Stomach (tissue), 9 donors: ENCODE data around the gene SLC25A33. TPM values are rescaled to one million over a fixed set of nuclear protein-coding genes. Genes with fewer than 3 reads are reported as not detected.
"Not testable (repeated sequence)": the region's sequence is repeated elsewhere in the genome, so short reads cannot be mapped to it uniquely, and the experiment has no call there.

Experiments used
- DNase-seq, 2 donors: peaks; one replicate each; pipeline versions ENCODE4 v3.0.0 to v3.0.0-alpha.2; 2013 to 2019
- H3K27ac ChIP-seq, 5 donors: fragments of 200-600 bp in 4 of 5; sonication (generic) in 4 of 5; one replicate each; pipeline ENCODE4 v1.5.1; 2013 to 2019; ENCODE audit warnings: mild to moderate bottlenecking in 1 of 5, moderate library complexity in 1 of 5
- H3K27me3 ChIP-seq, 3 donors: fragments of 200-600 bp; sonication (generic); one replicate each; pipeline ENCODE4 v1.5.1; 2017 to 2019; ENCODE audit warnings: mixed run types in 1 of 3
- H3K36me3 ChIP-seq, 4 donors: fragments of 200-600 bp; sonication (generic); 1 replicate in 3 of 4; 2 replicates in 1 of 4; pipeline ENCODE4 v1.5.1; 2016 to 2019
- H3K4me1 ChIP-seq, 4 donors: fragments of 200-600 bp; sonication (generic); one replicate each; pipeline ENCODE4 v1.5.1; 2016 to 2019
- H3K4me3 ChIP-seq, 4 donors: fragments of 200-600 bp; sonication (generic) in 3 of 4; one replicate each; pipeline ENCODE4 v1.5.1; 2016 to 2019; ENCODE audit warnings: mild to moderate bottlenecking in 1 of 4
- H3K9me3 ChIP-seq, 4 donors: fragments of 200-600 bp; sonication (generic); one replicate each; pipeline ENCODE4 v1.5.1; 2016 to 2019
- EP300 ChIP-seq: sonication (generic); formaldehyde crosslinking; IDR thresholded peaks from one replicate; pipeline ENCODE4 v1.6.1; 2017; ENCODE audit warnings: antibody characterized with exemption
- POLR2A ChIP-seq, 4 donors: fragments of 450-650 bp; IDR thresholded peaks; one replicate each; pipeline ENCODE4 v1.6.1; 2016; ENCODE audit warnings: antibody characterized with exemption in 4 of 4, control low read depth in 2 of 4, mild to moderate bottlenecking in 1 of 4, moderate library complexity in 1 of 4
- POLR2AphosphoS5 ChIP-seq, 3 donors: sonication (generic); formaldehyde crosslinking; IDR thresholded peaks; one replicate each; pipeline ENCODE4 v1.6.1; 2016; ENCODE audit warnings: antibody characterized with exemption in 3 of 3
- WGBS, 5 donors: extraction: QIAGEN DNeasy Blood & Tissue Kit in 3 of 5; methylation state at CpG; one replicate each; pipeline versions ENCODE4 v1.1.5 to v1.1.7; 2013 to 2018; 5-methylcytosine and 5-hydroxymethylcytosine counted together
- intact Hi-C: fragments of 100-400 bp; cut with DNase I; formaldehyde crosslinking; loops from one replicate; pipeline ENCODE4 v1.15.1; 2023; ENCODE audit warnings: low total_unique reads
- polyA plus RNA-seq, 3 donors: library from polyadenylated mRNA; stranded (reverse); fragments of 200-250 nt; gene quantifications; one replicate each; pipeline ENCODE4 v1.2.3, GENCODE V29; 2013
- total RNA-seq, 5 donors: library from RNA; depleted of rRNA; stranded (reverse); fragments of >200 nt; gene quantifications; one replicate each; pipeline versions ENCODE4 v1.1.0 to v1.2.3, GENCODE V29; 2014 to 2016
- TF ChIP-seq, protein P1 (sequence below), 7 experiments: fragments of 450-650 bp in 4 of 7; fragments of 200-600 bp in 3 of 7; sonication (generic) in 3 of 7; IDR thresholded peaks; one replicate each; pipeline ENCODE4 v1.5.1; 2016 to 2019; ENCODE audit warnings: antibody characterized with exemption in 7 of 7, control low read depth in 2 of 7, mild to moderate bottlenecking in 1 of 7
- donor health status: healthy with polysubstance abuse.
- donor health status: Bipolar disorder and iron deficiency.
- donor health status: healthy.

The SLC25A33 gene
- total and polyA plus RNA-seq, 8 donors: 0.58 to 15.2 (median 5.2) TPM

DNA sequence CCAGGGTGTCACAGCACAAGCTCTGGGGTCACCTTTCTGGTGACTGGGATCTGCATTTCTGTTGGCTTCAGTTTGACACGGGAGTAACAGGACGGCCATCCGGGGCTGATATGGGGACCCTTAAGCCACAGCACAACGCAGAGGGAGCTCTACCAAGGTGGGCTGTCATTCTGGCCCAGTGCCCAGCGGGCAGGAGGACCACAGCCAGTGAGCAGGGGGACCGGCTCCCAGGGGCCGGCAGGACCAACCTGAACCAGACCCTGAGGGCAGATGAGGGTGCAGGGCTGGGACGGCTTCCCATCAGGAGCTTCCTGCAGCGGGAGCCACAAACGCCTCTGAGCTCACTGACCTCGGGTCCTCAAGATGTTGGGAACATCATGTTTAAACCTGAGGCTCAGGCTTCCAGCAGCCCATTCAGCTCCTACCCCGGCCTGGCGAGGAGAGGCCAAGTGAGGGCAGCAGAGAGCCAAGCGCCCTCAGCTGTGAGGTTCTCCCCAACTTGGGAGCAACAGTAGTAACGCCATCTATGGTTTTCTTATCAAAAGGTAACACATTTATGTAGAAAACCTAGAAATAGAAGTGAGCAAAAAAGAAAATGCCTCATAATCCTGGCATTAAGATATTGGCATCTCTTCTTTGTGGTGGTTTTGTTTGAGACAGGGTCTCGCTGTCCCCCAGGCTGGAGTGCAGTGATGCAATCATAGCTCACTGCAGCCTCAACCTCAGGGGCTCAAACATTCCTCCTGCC is 76.2 kb downstream of the SLC25A33 start:
- H3K4me1 ChIP-seq: peaks cover 0 to 7% (median 0%) of the 10 kb centered on the region in 4 donors
- intact Hi-C loops: no loop called here
- WGBS, 5 donors: 46 to 63% (median 49%) methylated on average over 12 to 16 of the region's 16 CpGs
- peak; percentile 43 to 63 for DNase-seq
- peaks cover 11 to 36% (median 34%) of the 10 kb centered on the region in 4 donors for H3K36me3 ChIP-seq
- no peak overlapping the region for H3K4me3 ChIP-seq
- H3K27me3 ChIP-seq: peaks cover 0 to 33% (median 4%) of the 10 kb centered on the region in 3 donors
- no peaks in the 10 kb centered on the region for H3K9me3 ChIP-seq
- TF ChIP-seq POLR2AphosphoS5 (IDR thresholded peaks at IDR 0.05): no peak
- TF ChIP-seq POLR2A (IDR thresholded peaks at IDR 0.05): no peak
- TF ChIP-seq EP300: no peak
- TF ChIP-seq, protein P1, sequence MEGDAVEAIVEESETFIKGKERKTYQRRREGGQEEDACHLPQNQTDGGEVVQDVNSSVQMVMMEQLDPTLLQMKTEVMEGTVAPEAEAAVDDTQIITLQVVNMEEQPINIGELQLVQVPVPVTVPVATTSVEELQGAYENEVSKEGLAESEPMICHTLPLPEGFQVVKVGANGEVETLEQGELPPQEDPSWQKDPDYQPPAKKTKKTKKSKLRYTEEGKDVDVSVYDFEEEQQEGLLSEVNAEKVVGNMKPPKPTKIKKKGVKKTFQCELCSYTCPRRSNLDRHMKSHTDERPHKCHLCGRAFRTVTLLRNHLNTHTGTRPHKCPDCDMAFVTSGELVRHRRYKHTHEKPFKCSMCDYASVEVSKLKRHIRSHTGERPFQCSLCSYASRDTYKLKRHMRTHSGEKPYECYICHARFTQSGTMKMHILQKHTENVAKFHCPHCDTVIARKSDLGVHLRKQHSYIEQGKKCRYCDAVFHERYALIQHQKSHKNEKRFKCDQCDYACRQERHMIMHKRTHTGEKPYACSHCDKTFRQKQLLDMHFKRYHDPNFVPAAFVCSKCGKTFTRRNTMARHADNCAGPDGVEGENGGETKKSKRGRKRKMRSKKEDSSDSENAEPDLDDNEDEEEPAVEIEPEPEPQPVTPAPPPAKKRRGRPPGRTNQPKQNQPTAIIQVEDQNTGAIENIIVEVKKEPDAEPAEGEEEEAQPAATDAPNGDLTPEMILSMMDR (IDR thresholded peaks at IDR 0.05): peak in 5 of 7 experiments; percentile 15 to 39 (median 33)
- no peak overlapping the region for H3K27ac ChIP-seq

DNA sequence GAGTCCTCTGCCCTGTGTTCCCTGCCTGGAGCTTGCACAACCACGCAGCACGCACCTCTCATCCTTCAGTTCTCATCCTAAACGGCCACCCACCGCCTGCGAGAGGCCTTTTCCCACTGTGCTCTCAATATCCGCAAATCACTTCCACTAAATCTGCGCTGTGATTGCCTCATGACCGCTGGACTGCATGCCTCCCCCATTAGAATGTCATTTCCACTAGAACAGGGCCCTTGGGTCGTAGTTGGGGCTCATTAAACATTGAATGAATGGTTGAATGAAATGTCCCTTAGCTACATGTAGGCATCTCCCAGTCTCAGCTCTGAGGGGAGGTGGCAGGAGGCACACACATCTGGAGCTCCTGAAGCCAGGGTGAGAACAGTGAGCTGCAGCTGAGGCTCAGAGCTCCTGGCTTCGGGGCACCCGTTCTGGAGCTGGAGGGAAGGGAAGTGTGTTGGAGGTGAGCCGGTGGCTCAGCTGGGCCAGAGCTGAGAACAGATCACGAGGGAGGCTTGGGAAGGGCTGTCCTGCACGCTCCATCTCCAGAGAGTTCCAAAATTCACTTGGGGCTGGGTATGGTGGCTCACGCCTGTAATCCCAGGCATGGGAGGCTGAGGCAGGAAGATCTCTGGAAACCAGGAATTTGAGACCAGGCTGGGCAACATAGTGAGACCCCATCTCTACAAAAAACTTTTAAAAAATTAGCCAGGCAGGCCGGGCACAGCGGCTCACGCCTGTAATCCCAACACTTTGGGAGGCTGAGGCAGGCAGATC is 79.8 kb downstream of the SLC25A33 start:
- H3K27ac ChIP-seq: no peak overlapping the region
- no peak overlapping the region for H3K4me3 ChIP-seq
- TF ChIP-seq EP300 (no peak), POLR2AphosphoS5 (IDR thresholded peaks at IDR 0.05) (no peak)
- TF ChIP-seq, protein P1 (IDR thresholded peaks at IDR 0.05): no peak
- intact Hi-C loops: no loop called here
- H3K4me1 ChIP-seq: peaks cover 0 to 7% (median 0%) of the 10 kb centered on the region in 4 donors
- WGBS, 5 donors: 78 to 84% (median 81%) methylated on average over 18 of the region's 18 CpGs
- H3K27me3 ChIP-seq: peaks cover 0 to 38% (median 4%) of the 10 kb centered on the region in 3 donors
- H3K9me3 ChIP-seq: no peaks in the 10 kb centered on the region
- H3K36me3 ChIP-seq: peaks cover 0 to under 1% (median 0%) of the 10 kb centered on the region in 4 donors
- DNase-seq: no peak

DNA sequence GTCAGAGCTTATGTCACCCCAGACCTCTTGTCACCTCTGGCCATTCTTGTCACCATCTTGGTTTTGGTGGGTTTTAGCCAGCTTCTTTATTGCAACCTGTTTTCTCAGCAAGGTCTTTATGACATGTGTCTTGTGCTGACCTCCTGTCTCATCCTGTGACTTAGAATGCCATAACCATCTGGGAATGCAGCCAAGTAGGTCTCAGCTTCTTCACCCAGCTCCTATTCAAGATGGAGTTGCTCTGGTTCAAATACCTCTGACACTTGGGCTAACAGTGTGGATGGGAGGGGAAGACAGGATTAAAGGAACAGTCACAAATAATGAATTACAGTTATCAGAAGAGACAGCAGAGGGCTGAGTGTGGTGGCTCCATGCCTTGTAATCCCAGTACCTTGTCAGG is 81.8 kb downstream of the SLC25A33 start:
- Histone ChIP-seq H3K9me3 (no peaks in the 10 kb centered on the region), H3K4me1 (peaks cover 0 to 1% (median 0%) of the 10 kb centered on the region in 4 donors), H3K27ac (no peak overlapping the region), H3K4me3 (no peak overlapping the region), H3K27me3 (peaks cover 0 to 45% (median 10%) of the 10 kb centered on the region in 3 donors), H3K36me3 (no peaks in the 10 kb centered on the region)
- intact Hi-C loops: no loop called here
- no peak for DNase-seq
- TF ChIP-seq EP300 (no peak), POLR2A (IDR thresholded peaks at IDR 0.05) (no peak), POLR2AphosphoS5 (IDR thresholded peaks at IDR 0.05) (no peak)
- TF ChIP-seq, protein P1 (IDR thresholded peaks at IDR 0.05): no peak

DNA sequence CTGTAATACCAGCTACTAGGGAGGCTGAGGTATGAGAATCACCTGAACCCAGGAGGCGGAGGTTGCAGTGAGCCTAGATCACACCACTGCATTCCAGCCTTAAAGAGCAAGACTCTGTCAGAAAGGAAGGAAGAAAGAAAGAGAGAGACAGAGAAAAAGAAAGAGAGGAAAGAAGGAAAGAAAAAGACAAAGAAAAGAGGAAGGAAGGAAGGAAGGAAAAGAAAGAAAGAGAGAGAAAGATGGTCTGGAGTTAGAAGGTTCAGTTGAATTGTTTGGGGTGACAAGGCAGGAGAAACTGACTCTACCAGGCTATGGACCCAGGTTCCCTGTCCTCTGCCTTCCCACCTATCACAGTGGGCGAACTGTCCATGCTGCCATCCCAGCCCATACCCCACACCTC is 84.8 kb downstream of the SLC25A33 start:
- Histone ChIP-seq H3K4me3 (no peak overlapping the region), H3K4me1 (peaks cover 0 to 25% (median 15%) of the 10 kb centered on the region in 4 donors), H3K36me3 (no peaks in the 10 kb centered on the region), H3K27ac (no peak overlapping the region), H3K27me3 (peaks cover 0 to 36% (median 15%) of the 10 kb centered on the region in 3 donors), H3K9me3 (no peaks in the 10 kb centered on the region)
- no peak for DNase-seq
- WGBS, 5 donors: 82 to 98% (median 94%) methylated on average over 2 of the region's 2 CpGs
- TF ChIP-seq, protein P1 (IDR thresholded peaks at IDR 0.05): no peak
- TF ChIP-seq EP300 (no peak), POLR2AphosphoS5 (IDR thresholded peaks at IDR 0.05) (no peak), POLR2A (IDR thresholded peaks at IDR 0.05) (no peak)
- intact Hi-C loops: no loop called here

DNA sequence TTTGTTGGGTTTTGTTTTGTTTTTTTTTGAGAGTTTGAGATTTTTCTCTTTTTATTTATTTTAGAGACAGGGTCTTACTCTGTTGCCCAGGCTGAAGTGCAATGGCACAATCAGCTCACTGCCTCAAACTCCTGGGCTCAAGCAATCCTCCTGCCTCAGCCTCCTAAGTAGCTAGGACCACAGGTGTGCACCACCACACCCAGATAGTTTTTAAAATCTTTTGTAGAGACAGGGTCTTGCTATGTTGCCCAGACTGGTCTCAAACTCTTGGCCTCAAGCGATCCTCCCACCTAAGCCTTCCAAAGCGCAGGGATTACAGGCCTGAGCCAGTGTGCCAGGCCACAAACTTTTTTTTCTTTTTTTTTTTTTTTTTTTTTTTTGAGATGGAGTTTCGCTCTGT is 85.8 kb downstream of the SLC25A33 start:
- not testable (repeated sequence) for H3K27ac ChIP-seq, H3K36me3 ChIP-seq, H3K9me3 ChIP-seq, H3K4me3 ChIP-seq, DNase-seq
- peaks cover 0 to 27% (median 15%) of the 10 kb centered on the region in 4 donors for H3K4me1 ChIP-seq
- H3K27me3 ChIP-seq: peaks cover 0 to 31% (median 13%) of the 10 kb centered on the region in 3 donors
- 93 to 100% (median 95%) methylated on average over 3 of the region's 3 CpGs for WGBS, 5 donors
- intact Hi-C loops: loop anchor here (5.0 kb wide), 1 partner anchor 242 kb away; no protein-coding TSS in a partner anchor
